Sigmoid colon (tissue), 4 donors: ENCODE data around the gene ABCD2.

Source experiments
- EP300 ChIP-seq, 4 donors: sonication (generic); formaldehyde crosslinking; IDR thresholded peaks; one replicate each; pipeline ENCODE4 v1.6.1; 2017; ENCODE audit warnings: antibody characterized with exemption in 4 of 4
- POLR2A ChIP-seq, 2 donors: fragments of 450-650 bp; IDR thresholded peaks; one replicate each; pipeline ENCODE4 v1.6.1; 2016; ENCODE audit warnings: antibody characterized with exemption in 2 of 2, mild to moderate bottlenecking in 2 of 2, moderate library complexity in 2 of 2
- TF ChIP-seq, protein P1 (sequence below), 4 experiments: fragments of 450-650 bp in 3 of 4; fragments of 200-600 bp in 1 of 4; IDR thresholded peaks; one replicate each; pipeline ENCODE4 v1.5.1; 2016 to 2019; ENCODE audit warnings: antibody characterized with exemption in 4 of 4, mild to moderate bottlenecking in 3 of 4, moderate library complexity in 2 of 4

DNA sequence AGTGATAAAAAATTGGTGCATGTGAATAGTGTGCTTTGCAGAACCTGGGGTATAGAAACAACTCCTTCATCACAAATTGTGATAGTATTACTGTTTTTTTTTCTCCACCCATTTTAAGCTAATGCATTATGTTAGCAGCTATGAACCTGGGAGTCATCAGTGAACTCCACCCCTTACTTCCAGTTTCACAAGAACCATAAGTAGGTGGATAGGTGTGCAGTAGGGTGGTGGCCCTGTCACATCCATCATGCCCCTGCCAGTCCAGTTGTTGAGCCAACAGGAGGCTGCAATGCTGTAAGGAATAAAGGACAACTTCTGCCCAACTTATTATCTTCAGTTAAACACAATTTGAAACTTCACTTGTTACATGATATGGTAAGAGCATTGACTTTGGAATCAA lies 85.7 kb downstream of the ABCD2 start:
- TF ChIP-seq, protein P1, sequence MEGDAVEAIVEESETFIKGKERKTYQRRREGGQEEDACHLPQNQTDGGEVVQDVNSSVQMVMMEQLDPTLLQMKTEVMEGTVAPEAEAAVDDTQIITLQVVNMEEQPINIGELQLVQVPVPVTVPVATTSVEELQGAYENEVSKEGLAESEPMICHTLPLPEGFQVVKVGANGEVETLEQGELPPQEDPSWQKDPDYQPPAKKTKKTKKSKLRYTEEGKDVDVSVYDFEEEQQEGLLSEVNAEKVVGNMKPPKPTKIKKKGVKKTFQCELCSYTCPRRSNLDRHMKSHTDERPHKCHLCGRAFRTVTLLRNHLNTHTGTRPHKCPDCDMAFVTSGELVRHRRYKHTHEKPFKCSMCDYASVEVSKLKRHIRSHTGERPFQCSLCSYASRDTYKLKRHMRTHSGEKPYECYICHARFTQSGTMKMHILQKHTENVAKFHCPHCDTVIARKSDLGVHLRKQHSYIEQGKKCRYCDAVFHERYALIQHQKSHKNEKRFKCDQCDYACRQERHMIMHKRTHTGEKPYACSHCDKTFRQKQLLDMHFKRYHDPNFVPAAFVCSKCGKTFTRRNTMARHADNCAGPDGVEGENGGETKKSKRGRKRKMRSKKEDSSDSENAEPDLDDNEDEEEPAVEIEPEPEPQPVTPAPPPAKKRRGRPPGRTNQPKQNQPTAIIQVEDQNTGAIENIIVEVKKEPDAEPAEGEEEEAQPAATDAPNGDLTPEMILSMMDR (IDR thresholded peaks at IDR 0.05), result no peak
- TF ChIP-seq EP300 (IDR thresholded peaks at IDR 0.05) (no peak), POLR2A (IDR thresholded peaks at IDR 0.05) (no peak)
